SK-N-SH (cell line): ENCODE measurements around the gene ZIC1. TPM values are rescaled to one million over a fixed set of nuclear protein-coding genes. Genes with fewer than 3 reads are reported as not detected.

Experiments used
- CTCF ChIA-PET: fragments of 300-600, 350-600 bp; formaldehyde crosslinking; extraction: SDS; loops from one replicate; lab custom pipeline; 2021; lab: Yijun Ruan, JAX
- POLR2A ChIA-PET: fragments of 350-600 bp; sonication (Branson Sonifier 250); formaldehyde crosslinking; extraction: SDS; loops from one replicate; lab custom pipeline; 2020; ENCODE audit warnings: antibody characterized with exemption, inconsistent platforms; lab: Yijun Ruan, JAX
- DNase-seq: peaks from one replicate; pipeline ENCODE4 v3.0.0; 2012
- H2AFZ ChIP-seq: fragments of 200-600 bp; sonication (generic); 2 replicates; pipeline ENCODE4 v1.8.1; 2016; ENCODE audit warnings: antibody characterized with exemption, mild to moderate bottlenecking, low read depth
- H3F3A ChIP-seq: fragments of 200-600 bp; sonication (generic); replicated peaks from 2 replicates; pipeline ENCODE3; 2016; ENCODE audit warnings: antibody characterized with exemption, mild to moderate bottlenecking; ENCODE audit not compliant: insufficient read depth
- H3K27ac ChIP-seq, 2 experiments: fragments of 200-500 bp in 1 of 2; fragments of 200-600 bp in 1 of 2; sonication (Bioruptor generic) in 1 of 2; sonication (generic), shearing (Covaris generic) in 1 of 2; 2 replicates each; pipeline versions ENCODE4 v1.5.1 to v1.6.1; 2014 to 2016; ENCODE audit warnings: low read depth in 2 of 2, inconsistent platforms in 1 of 2, low read length in 1 of 2, mild to moderate bottlenecking in 1 of 2, mixed read lengths in 1 of 2
- H3K27me3 ChIP-seq: fragments of 200-600 bp; sonication (generic), shearing (Covaris generic); 2 replicates; pipeline ENCODE4 v1.6.1; 2016; ENCODE audit warnings: mixed run types; ENCODE audit not compliant: insufficient read depth
- H3K36me3 ChIP-seq, 2 experiments: fragments of 200-500 bp in 1 of 2; fragments of 200-600 bp in 1 of 2; sonication (Bioruptor generic) in 1 of 2; sonication (generic) in 1 of 2; replicated peaks in 1 of 2; 2 replicates each; pipeline versions ENCODE3 to v1.5.1; 2014 to 2016; ENCODE audit warnings: low read length in 1 of 2, mild to moderate bottlenecking in 1 of 2; ENCODE audit not compliant: insufficient read depth in 2 of 2, control insufficient read depth in 1 of 2
- H3K4me1 ChIP-seq, 2 experiments: fragments of 200-500 bp in 1 of 2; fragments of 200-600 bp in 1 of 2; sonication (Bioruptor generic) in 1 of 2; sonication (generic), shearing (Covaris generic) in 1 of 2; 2 replicates each; pipeline versions ENCODE4 v1.5.1 to v1.6.1; 2014 to 2016; ENCODE audit warnings: low read depth in 1 of 2, low read length in 1 of 2, mixed run types in 1 of 2; ENCODE audit not compliant: insufficient read depth in 2 of 2, control insufficient read depth in 1 of 2
- H3K4me2 ChIP-seq: fragments of 200-600 bp; sonication (generic), shearing (Covaris generic); 2 replicates; pipeline ENCODE4 v1.6.1; 2017; ENCODE audit warnings: mixed run types
- H3K4me3 ChIP-seq, 2 experiments: fragments of 200-500 bp in 1 of 2; fragments of 200-600 bp in 1 of 2; sonication (Bioruptor generic) in 1 of 2; sonication (generic), shearing (Covaris generic) in 1 of 2; 2 replicates each; pipeline versions ENCODE4 v1.5.1 to v1.8.1; 2014 to 2016; ENCODE audit warnings: low read depth in 2 of 2, inconsistent platforms in 1 of 2, low read length in 1 of 2, mild to moderate bottlenecking in 1 of 2, mixed read lengths in 1 of 2, moderate library complexity in 1 of 2
- H3K79me2 ChIP-seq: fragments of 200-600 bp; sonication (generic); 2 replicates; pipeline ENCODE4 v1.8.1; 2017; ENCODE audit warnings: mild to moderate bottlenecking; ENCODE audit not compliant: insufficient read depth
- H3K9ac ChIP-seq: fragments of 200-600 bp; sonication (generic); 2 replicates; pipeline ENCODE4 v1.6.1; 2017; ENCODE audit warnings: mixed run types
- H3K9me2 ChIP-seq: fragments of 200-600 bp; sonication (generic); 2 replicates; pipeline ENCODE4 v1.6.1; 2017; ENCODE audit warnings: mixed run types
- H3K9me3 ChIP-seq: fragments of 200-600 bp; sonication (generic); 2 replicates; pipeline ENCODE4 v1.6.1; 2017; ENCODE audit warnings: mixed run types, mild to moderate bottlenecking, moderate library complexity
- H4K20me1 ChIP-seq: fragments of 200-600 bp; sonication (generic); 2 replicates; pipeline ENCODE4 v1.6.1; 2017; ENCODE audit warnings: mild to moderate bottlenecking, mixed run types; ENCODE audit not compliant: insufficient read depth
- CHD2 ChIP-seq: fragments of 150-350 bp; IDR thresholded peaks from 2 replicates; pipeline ENCODE4 v1.6.1; 2018; ENCODE audit warnings: low read length; ENCODE audit not compliant: partially characterized antibody
- EP300 ChIP-seq, 2 experiments: IDR thresholded peaks; 2 replicates each; pipeline versions ENCODE4 v1.4.0 to v1.6.1; 2012; ENCODE audit warnings: borderline replicate concordance in 1 of 2, low read depth in 1 of 2, low read length in 1 of 2
- FOXJ3 ChIP-seq: sonication (generic); formaldehyde crosslinking; IDR thresholded peaks from 2 replicates; pipeline ENCODE4 v1.5.1; 2020; ENCODE audit warnings: mild to moderate bottlenecking, missing genetic modification reagents
- MEF2A ChIP-seq: IDR thresholded peaks from 2 replicates; pipeline ENCODE4 v1.4.0; 2012; ENCODE audit warnings: low read depth, borderline replicate concordance
- NRF1 ChIP-seq: IDR thresholded peaks from 2 replicates; pipeline ENCODE4 v1.6.1; 2012; ENCODE audit warnings: low read depth, mild to moderate bottlenecking, low read length
- TAF1 ChIP-seq: IDR thresholded peaks from 2 replicates; pipeline ENCODE4 v1.6.1; 2012; ENCODE audit warnings: low read depth, mild to moderate bottlenecking, low read length, moderate library complexity, borderline replicate concordance
- TCF12 ChIP-seq: IDR thresholded peaks from 2 replicates; pipeline ENCODE4 v1.4.0; 2012
- YY1 ChIP-seq: IDR thresholded peaks from 2 replicates; pipeline ENCODE4 v1.4.0; 2012; ENCODE audit warnings: low read depth, mild to moderate bottlenecking
- WGBS: methylation state at CpG from one replicate; pipeline ENCODE4 v1.1.6; 2017; ENCODE audit warnings: low lambda C conversion rate; 5-methylcytosine and 5-hydroxymethylcytosine counted together
- polyA plus RNA-seq, 3 experiments: library from polyadenylated mRNA; depleted of rRNA; stranded (reverse); fragments of >200 nt; gene quantifications; 2 replicates each; pipeline ENCODE4 v1.2.3, GENCODE V29; 2012
- TF ChIP-seq, protein P1 (sequence below): IDR thresholded peaks from 2 replicates; pipeline ENCODE4 v1.6.1; 2012; ENCODE audit warnings: mild to moderate bottlenecking, low read depth, low read length, moderate library complexity
- TF ChIP-seq, protein P2 (sequence below): IDR thresholded peaks from 2 replicates; pipeline ENCODE4; 2012
- TF ChIP-seq, protein P3 (sequence below): fragments of 150-350 bp; IDR thresholded peaks from 2 replicates; pipeline ENCODE4 v1.6.1; 2017; ENCODE audit warnings: antibody characterized with exemption, low read length, low read depth, borderline replicate concordance

The ZIC1 gene
- polyA plus RNA-seq, 1 of the 3 experiments (the other 2 are of a cell fraction): 16.7 TPM

DNA sequence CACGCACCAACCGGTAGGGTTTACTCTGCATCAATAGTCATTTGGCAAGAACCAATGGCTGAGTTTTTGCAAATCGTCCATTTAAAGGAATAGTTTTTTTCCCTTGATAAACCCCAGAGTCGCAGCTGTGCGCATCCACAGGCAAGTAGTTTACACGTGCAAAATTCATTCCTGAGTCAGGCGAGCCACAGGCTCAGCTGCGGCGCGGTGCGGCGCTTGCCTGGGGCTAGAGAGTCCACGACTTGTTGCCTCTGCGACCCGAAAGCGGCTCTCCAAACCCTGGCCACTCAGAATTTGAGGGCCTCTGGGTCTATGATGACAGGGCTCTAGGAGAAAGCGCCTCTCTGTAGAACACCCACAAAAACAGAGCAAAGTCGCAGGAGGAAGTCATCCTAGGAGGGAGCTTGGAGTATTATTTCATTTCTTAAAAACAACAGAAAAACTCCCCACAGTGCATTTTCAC lies 39.5 kb upstream of the ZIC1 start:
- no peak overlapping the region; a peak in 1 of 4 replicates for H3K4me3 ChIP-seq
- no peaks in the 10 kb centered on the region for H3K9me2 ChIP-seq
- no peaks in the 10 kb centered on the region for H3K9me3 ChIP-seq
- H3F3A ChIP-seq: no peaks in the 10 kb centered on the region
- no peak for DNase-seq
- no peak overlapping the region for H3K27ac ChIP-seq
- no peaks in the 10 kb centered on the region for H3K36me3 ChIP-seq
- ChIA-PET CTCF (interaction anchor here (1.2 to 1.9 kb wide), 4 partner anchors 8 to 22 kb away, joined by 3 to 9 read pairs (median 8); no protein-coding TSS in a partner anchor), POLR2A (no interaction called here)
- no peaks in the 10 kb centered on the region for H3K4me1 ChIP-seq
- H2AFZ ChIP-seq: no peak overlapping the region
- no peak overlapping the region for H3K4me2 ChIP-seq
- no peaks in the 10 kb centered on the region for H4K20me1 ChIP-seq
- H3K9ac ChIP-seq: no peak overlapping the region
- WGBS: 6% methylated on average over 18 of the region's 18 CpGs
- TF ChIP-seq NRF1: no peak
- no peak for TF ChIP-seq TAF1
- TF ChIP-seq EP300 (IDR thresholded peaks at IDR 0.05; ENCODE audit: borderline replicate concordance in 1 of 2, low read depth in 1 of 2, low read length in 1 of 2): no peak
- TF ChIP-seq YY1: no peak
- TF ChIP-seq, protein P1, sequence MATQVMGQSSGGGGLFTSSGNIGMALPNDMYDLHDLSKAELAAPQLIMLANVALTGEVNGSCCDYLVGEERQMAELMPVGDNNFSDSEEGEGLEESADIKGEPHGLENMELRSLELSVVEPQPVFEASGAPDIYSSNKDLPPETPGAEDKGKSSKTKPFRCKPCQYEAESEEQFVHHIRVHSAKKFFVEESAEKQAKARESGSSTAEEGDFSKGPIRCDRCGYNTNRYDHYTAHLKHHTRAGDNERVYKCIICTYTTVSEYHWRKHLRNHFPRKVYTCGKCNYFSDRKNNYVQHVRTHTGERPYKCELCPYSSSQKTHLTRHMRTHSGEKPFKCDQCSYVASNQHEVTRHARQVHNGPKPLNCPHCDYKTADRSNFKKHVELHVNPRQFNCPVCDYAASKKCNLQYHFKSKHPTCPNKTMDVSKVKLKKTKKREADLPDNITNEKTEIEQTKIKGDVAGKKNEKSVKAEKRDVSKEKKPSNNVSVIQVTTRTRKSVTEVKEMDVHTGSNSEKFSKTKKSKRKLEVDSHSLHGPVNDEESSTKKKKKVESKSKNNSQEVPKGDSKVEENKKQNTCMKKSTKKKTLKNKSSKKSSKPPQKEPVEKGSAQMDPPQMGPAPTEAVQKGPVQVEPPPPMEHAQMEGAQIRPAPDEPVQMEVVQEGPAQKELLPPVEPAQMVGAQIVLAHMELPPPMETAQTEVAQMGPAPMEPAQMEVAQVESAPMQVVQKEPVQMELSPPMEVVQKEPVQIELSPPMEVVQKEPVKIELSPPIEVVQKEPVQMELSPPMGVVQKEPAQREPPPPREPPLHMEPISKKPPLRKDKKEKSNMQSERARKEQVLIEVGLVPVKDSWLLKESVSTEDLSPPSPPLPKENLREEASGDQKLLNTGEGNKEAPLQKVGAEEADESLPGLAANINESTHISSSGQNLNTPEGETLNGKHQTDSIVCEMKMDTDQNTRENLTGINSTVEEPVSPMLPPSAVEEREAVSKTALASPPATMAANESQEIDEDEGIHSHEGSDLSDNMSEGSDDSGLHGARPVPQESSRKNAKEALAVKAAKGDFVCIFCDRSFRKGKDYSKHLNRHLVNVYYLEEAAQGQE: no peak
- TF ChIP-seq, protein P2, sequence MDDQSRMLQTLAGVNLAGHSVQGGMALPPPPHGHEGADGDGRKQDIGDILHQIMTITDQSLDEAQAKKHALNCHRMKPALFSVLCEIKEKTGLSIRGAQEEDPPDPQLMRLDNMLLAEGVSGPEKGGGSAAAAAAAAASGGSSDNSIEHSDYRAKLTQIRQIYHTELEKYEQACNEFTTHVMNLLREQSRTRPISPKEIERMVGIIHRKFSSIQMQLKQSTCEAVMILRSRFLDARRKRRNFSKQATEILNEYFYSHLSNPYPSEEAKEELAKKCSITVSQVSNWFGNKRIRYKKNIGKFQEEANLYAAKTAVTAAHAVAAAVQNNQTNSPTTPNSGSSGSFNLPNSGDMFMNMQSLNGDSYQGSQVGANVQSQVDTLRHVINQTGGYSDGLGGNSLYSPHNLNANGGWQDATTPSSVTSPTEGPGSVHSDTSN: no peak
- TF ChIP-seq, protein P3, sequence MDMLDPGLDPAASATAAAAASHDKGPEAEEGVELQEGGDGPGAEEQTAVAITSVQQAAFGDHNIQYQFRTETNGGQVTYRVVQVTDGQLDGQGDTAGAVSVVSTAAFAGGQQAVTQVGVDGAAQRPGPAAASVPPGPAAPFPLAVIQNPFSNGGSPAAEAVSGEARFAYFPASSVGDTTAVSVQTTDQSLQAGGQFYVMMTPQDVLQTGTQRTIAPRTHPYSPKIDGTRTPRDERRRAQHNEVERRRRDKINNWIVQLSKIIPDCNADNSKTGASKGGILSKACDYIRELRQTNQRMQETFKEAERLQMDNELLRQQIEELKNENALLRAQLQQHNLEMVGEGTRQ: no peak
- TF ChIP-seq MEF2A: no peak
- no peak for TF ChIP-seq CHD2
- TF ChIP-seq FOXJ3 (CRISPR knock-in tag): no peak
- H3K27me3 ChIP-seq: peaks cover 80% of the 10 kb centered on the region
- H3K79me2 ChIP-seq: no peaks in the 10 kb centered on the region

DNA sequence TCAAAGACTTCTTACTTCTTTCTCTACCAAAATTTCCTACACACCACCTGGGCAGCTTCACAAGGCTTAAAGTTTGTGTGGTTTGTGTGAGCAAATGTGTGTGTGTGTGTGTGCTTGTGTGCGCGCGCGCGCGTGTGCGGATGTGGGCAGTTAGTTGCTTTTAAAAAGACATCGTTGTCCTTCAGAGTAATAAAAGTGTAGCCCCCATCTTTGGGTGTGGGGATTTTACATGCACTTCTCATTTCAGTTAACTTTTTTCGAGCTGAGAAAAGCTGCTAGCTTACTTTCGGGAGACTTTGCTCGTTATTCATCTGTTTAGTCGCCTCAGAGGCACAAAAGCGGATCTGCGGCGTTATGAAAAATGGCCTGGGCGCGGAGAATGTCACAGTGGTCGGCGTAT lies 38.8 kb upstream of the ZIC1 start:
- Histone ChIP-seq H4K20me1 (no peaks in the 10 kb centered on the region), H3K79me2 (no peaks in the 10 kb centered on the region), H3F3A (no peaks in the 10 kb centered on the region), H3K36me3 (no peaks in the 10 kb centered on the region), H2AFZ (no peak overlapping the region), H3K4me2 (no peak overlapping the region), H3K4me3 (no peak overlapping the region; a peak in 1 of 4 replicates), H3K27ac (no peak overlapping the region), H3K27me3 (peaks cover 82% of the 10 kb centered on the region), H3K4me1 (no peaks in the 10 kb centered on the region), H3K9ac (no peak overlapping the region), H3K9me2 (no peaks in the 10 kb centered on the region), H3K9me3 (no peaks in the 10 kb centered on the region)
- 14% methylated on average over 19 of the region's 19 CpGs for WGBS
- TF ChIP-seq TCF12: no peak
- CTCF ChIA-PET: interaction anchor here (1.2 to 1.9 kb wide), 3 partner anchors 9 to 13 kb away, joined by 3 to 9 read pairs (median 8); no protein-coding TSS in a partner anchor
- POLR2A ChIA-PET: no interaction called here
- DNase-seq: no peak
